Stomach (tissue), 9 donors: ENCODE measurements around the gene ZNF276. TPM values are rescaled to one million over a fixed set of nuclear protein-coding genes. Genes with fewer than 3 reads are reported as not detected.

Experiments used
- DNase-seq, 2 donors: peaks; one replicate each; pipeline versions ENCODE4 v3.0.0 to v3.0.0-alpha.2; 2013 to 2019
- H3K27ac ChIP-seq, 5 donors: fragments of 200-600 bp in 4 of 5; sonication (generic) in 4 of 5; one replicate each; pipeline ENCODE4 v1.5.1; 2013 to 2019; ENCODE audit warnings: mild to moderate bottlenecking in 1 of 5, moderate library complexity in 1 of 5
- H3K27me3 ChIP-seq, 3 donors: fragments of 200-600 bp; sonication (generic); one replicate each; pipeline ENCODE4 v1.5.1; 2017 to 2019; ENCODE audit warnings: mixed run types in 1 of 3
- H3K36me3 ChIP-seq, 4 donors: fragments of 200-600 bp; sonication (generic); 1 replicate in 3 of 4; 2 replicates in 1 of 4; pipeline ENCODE4 v1.5.1; 2016 to 2019
- H3K4me1 ChIP-seq, 4 donors: fragments of 200-600 bp; sonication (generic); one replicate each; pipeline ENCODE4 v1.5.1; 2016 to 2019
- H3K4me3 ChIP-seq, 4 donors: fragments of 200-600 bp; sonication (generic) in 3 of 4; one replicate each; pipeline ENCODE4 v1.5.1; 2016 to 2019; ENCODE audit warnings: mild to moderate bottlenecking in 1 of 4
- H3K9me3 ChIP-seq, 4 donors: fragments of 200-600 bp; sonication (generic); one replicate each; pipeline ENCODE4 v1.5.1; 2016 to 2019
- CTCF ChIP-seq, 7 experiments: fragments of 450-650 bp in 4 of 7; fragments of 200-600 bp in 3 of 7; sonication (generic) in 3 of 7; IDR thresholded peaks; one replicate each; pipeline ENCODE4 v1.5.1; 2016 to 2019; ENCODE audit warnings: antibody characterized with exemption in 7 of 7, control low read depth in 2 of 7, mild to moderate bottlenecking in 1 of 7
- EP300 ChIP-seq: sonication (generic); formaldehyde crosslinking; IDR thresholded peaks from one replicate; pipeline ENCODE4 v1.6.1; 2017; ENCODE audit warnings: antibody characterized with exemption
- POLR2A ChIP-seq, 4 donors: fragments of 450-650 bp; IDR thresholded peaks; one replicate each; pipeline ENCODE4 v1.6.1; 2016; ENCODE audit warnings: antibody characterized with exemption in 4 of 4, control low read depth in 2 of 4, mild to moderate bottlenecking in 1 of 4, moderate library complexity in 1 of 4
- POLR2AphosphoS5 ChIP-seq, 3 donors: sonication (generic); formaldehyde crosslinking; IDR thresholded peaks; one replicate each; pipeline ENCODE4 v1.6.1; 2016; ENCODE audit warnings: antibody characterized with exemption in 3 of 3
- WGBS, 5 donors: extraction: QIAGEN DNeasy Blood & Tissue Kit in 3 of 5; methylation state at CpG; one replicate each; pipeline versions ENCODE4 v1.1.5 to v1.1.7; 2013 to 2018; 5-methylcytosine and 5-hydroxymethylcytosine counted together
- intact Hi-C: fragments of 100-400 bp; cut with DNase I; formaldehyde crosslinking; loops from one replicate; pipeline ENCODE4 v1.15.1; 2023; ENCODE audit warnings: low total_unique reads
- polyA plus RNA-seq, 3 donors: library from polyadenylated mRNA; stranded (reverse); fragments of 200-250 nt; gene quantifications; one replicate each; pipeline ENCODE4 v1.2.3, GENCODE V29; 2013
- total RNA-seq, 5 donors: library from RNA; depleted of rRNA; stranded (reverse); fragments of >200 nt; gene quantifications; one replicate each; pipeline versions ENCODE4 v1.1.0 to v1.2.3, GENCODE V29; 2014 to 2016
- donor health status: healthy with polysubstance abuse.
- donor health status: Bipolar disorder and iron deficiency.
- donor health status: healthy.

Gene ZNF276
- total and polyA plus RNA-seq, 8 donors: 11.0 to 418 (median 32.6) TPM

GRCh38 chr16:89700100-89700648, 21.2 kb upstream of the ZNF276 start:
- WGBS, 5 donors: 0 to 1% (median 1%) methylated on average over 11 to 30 of the region's 30 CpGs
- Histone ChIP-seq H3K27me3 (peaks cover 0 to 29% (median 0%) of the 10 kb centered on the region in 3 donors), H3K4me1 (peaks cover 28 to 56% (median 41%) of the 10 kb centered on the region in 4 donors), H3K27ac (peak overlapping the region; percentile 89 to 99 (median 94)), H3K36me3 (peaks cover 0 to 30% (median 28%) of the 10 kb centered on the region in 4 donors), H3K4me3 (peak overlapping the region; percentile 70 to 80 (median 74)), H3K9me3 (no peaks in the 10 kb centered on the region)
- intact Hi-C loops: loop anchor here (10.0 kb wide), 1 partner anchor 165 kb away; no protein-coding TSS in a partner anchor
- TF ChIP-seq EP300 (no peak), CTCF (IDR thresholded peaks at IDR 0.05) (peak in 6 of 7 experiments; percentile 43 to 91 (median 76)), POLR2AphosphoS5 (IDR thresholded peaks at IDR 0.05) (peak; percentile 59 to 84 (median 66)), POLR2A (IDR thresholded peaks at IDR 0.05) (no peak)
- DNase-seq: peak; percentile 99 to 100

- Histone ChIP-seq H3K4me3 (peak overlapping the region; percentile 70 to 80 (median 74)), H3K27ac (peak overlapping the region; percentile 89 to 99 (median 94)), H3K36me3 (peaks cover 0 to 24% (median 21%) of the 10 kb centered on the region in 4 donors), H3K27me3 (peaks cover 0 to 29% (median 0%) of the 10 kb centered on the region in 3 donors), H3K4me1 (peaks cover 28 to 53% (median 44%) of the 10 kb centered on the region in 4 donors), H3K9me3 (no peaks in the 10 kb centered on the region)
- DNase-seq: peak; percentile 76 to 92
- 1 to 2% (median 1%) methylated on average over 41 to 78 of the region's 78 CpGs; no CpG with 5 or more reads in 1 of the 5 donors for WGBS, 5 donors
- intact Hi-C loops: loop anchor here (10.0 kb wide), 1 partner anchor 164 kb away; no protein-coding TSS in a partner anchor
- TF ChIP-seq CTCF (IDR thresholded peaks at IDR 0.05) (peak in 1 of 7 experiments; percentile 4), EP300 (no peak), POLR2A (IDR thresholded peaks at IDR 0.05) (no peak), POLR2AphosphoS5 (IDR thresholded peaks at IDR 0.05) (peak in 2 of 3 donors; percentile 18 to 41)
Observed at GRCh38 chr16:89700649-89701424, 20.5 kb upstream of the ZNF276 start.

GRCh38 chr16:89701425-89702406, 19.6 kb upstream of the ZNF276 start, which contains the start of gene SPATA2L:
SPATA2L (minus strand) TSS chr16:89701705; CDS start chr16:89701232, 473 bp downstream.
- Histone ChIP-seq H3K27me3 (peaks cover 0 to 29% (median 0%) of the 10 kb centered on the region in 3 donors), H3K27ac (peak within 1 kb of the TSS; percentile 89 to 99 (median 94)), H3K4me1 (peaks cover 28 to 54% (median 44%) of the 10 kb centered on the region in 4 donors), H3K9me3 (no peaks in the 10 kb centered on the region), H3K4me3 (peak within 1 kb of the TSS; percentile 70 to 80 (median 74)), H3K36me3 (peaks cover 0 to 15% (median 13%) of the 10 kb centered on the region in 4 donors)
- 1 to 3% (median 1%) methylated on average over 27 to 97 of the region's 97 CpGs for WGBS, 5 donors
- intact Hi-C loops: loop anchor here (10.0 kb wide), 1 partner anchor 163 kb away; no protein-coding TSS in a partner anchor
- peak; percentile 98 for DNase-seq
- peak; percentile 25 to 92 (median 82) for TF ChIP-seq POLR2AphosphoS5 (IDR thresholded peaks at IDR 0.05)
- no peak for TF ChIP-seq EP300
- TF ChIP-seq POLR2A (IDR thresholded peaks at IDR 0.05): peak in 2 of 4 donors; percentile 45 to 47
- peak in 1 of 7 experiments; percentile 30 for TF ChIP-seq CTCF (IDR thresholded peaks at IDR 0.05)
